ENCODE data around the gene SYAP1. TPM values are rescaled to one million over a fixed set of nuclear protein-coding genes. Genes with fewer than 3 reads are reported as not detected.

The SYAP1 gene
- total RNA-seq, 3 donors from 2014 or later = 35.0 to 53.4 (median 46.9) TPM

- intact Hi-C loops (cut with DNase I, micrococcal nuclease) = no loop called here
- no peak for DNase-seq
- Histone ChIP-seq H3K9me3 (no peaks in the 10 kb centered on the region), H3K36me3 (ENCODE audit: low read depth) (no peaks in the 10 kb centered on the region), H3K4me1 (ENCODE audit: low read depth) (no peaks in the 10 kb centered on the region), H3K4me3 (no peak overlapping the region)
- no peak for ATAC-seq
- no peak for TF ChIP-seq CTCF (IDR thresholded peaks at IDR 0.05)
These were observed 24.4 kb downstream of the SYAP1 start for GRCh38 chrX:16743604-16744325.

GRCh38 chrX:16745102-16745501 lies 25.7 kb downstream of the SYAP1 start:
- H3K36me3 ChIP-seq (ENCODE audit: low read depth) = no peaks in the 10 kb centered on the region
- no peaks in the 10 kb centered on the region for H3K9me3 ChIP-seq
- TF ChIP-seq CTCF (IDR thresholded peaks at IDR 0.05) = no peak
- intact Hi-C loops (cut with DNase I, micrococcal nuclease) = no loop called here
- ATAC-seq (no peak), DNase-seq (no peak)
- H3K4me3 ChIP-seq = no peak overlapping the region
- no peaks in the 10 kb centered on the region for H3K4me1 ChIP-seq (ENCODE audit: low read depth)

- no peak for TF ChIP-seq CTCF (IDR thresholded peaks at IDR 0.05)
- intact Hi-C loops (cut with DNase I, micrococcal nuclease) = no loop called here
- no peaks in the 10 kb centered on the region for H3K9me3 ChIP-seq
- DNase-seq = no peak
- H3K4me1 ChIP-seq (ENCODE audit: low read depth) = no peaks in the 10 kb centered on the region
- no peak overlapping the region for H3K4me3 ChIP-seq
- H3K36me3 ChIP-seq (ENCODE audit: low read depth) = no peaks in the 10 kb centered on the region
- no peak for ATAC-seq
These were observed 26.2 kb downstream of the SYAP1 start for GRCh38 chrX:16745659-16746058.

GRCh38 chrX:16748425-16748824 lies 29.0 kb downstream of the SYAP1 start:
- DNase-seq = no peak
- no peak for ATAC-seq
- H3K36me3 ChIP-seq (ENCODE audit: low read depth) = no peaks in the 10 kb centered on the region
- TF ChIP-seq CTCF (IDR thresholded peaks at IDR 0.05) = no peak
- H3K9me3 ChIP-seq = no peaks in the 10 kb centered on the region
- H3K4me1 ChIP-seq (ENCODE audit: low read depth) = no peaks in the 10 kb centered on the region
- intact Hi-C loops (cut with DNase I, micrococcal nuclease) = no loop called here
- H3K4me3 ChIP-seq = no peak overlapping the region

- H3K4me1 ChIP-seq (ENCODE audit: low read depth) = no peaks in the 10 kb centered on the region
- no peak for DNase-seq
- intact Hi-C loops (cut with DNase I, micrococcal nuclease) = no loop called here
- H3K36me3 ChIP-seq (ENCODE audit: low read depth) = no peaks in the 10 kb centered on the region
- H3K9me3 ChIP-seq = no peaks in the 10 kb centered on the region
- TF ChIP-seq CTCF (IDR thresholded peaks at IDR 0.05) = no peak
- no peak overlapping the region for H3K4me3 ChIP-seq
- no peak for ATAC-seq
These were observed 30.7 kb downstream of the SYAP1 start for GRCh38 chrX:16750136-16750535.

- intact Hi-C loops (cut with DNase I, micrococcal nuclease) = no loop called here
- ATAC-seq = no peak
- Histone ChIP-seq H3K36me3 (ENCODE audit: low read depth) (no peaks in the 10 kb centered on the region), H3K4me1 (ENCODE audit: low read depth) (no peaks in the 10 kb centered on the region), H3K4me3 (no peak overlapping the region), H3K9me3 (no peaks in the 10 kb centered on the region)
- no peak for TF ChIP-seq CTCF (IDR thresholded peaks at IDR 0.05)
- DNase-seq = no peak
These were observed 34.6 kb downstream of the SYAP1 start for GRCh38 chrX:16754019-16754418.

All from mucosa of descending colon (tissue), 3 donors.